Smooth muscle cell of trachea (primary cell): Measurements from ENCODE around the gene NPIPB13. TPM values are rescaled to one million over a fixed set of nuclear protein-coding genes. Genes with fewer than 3 reads are reported as not detected.

Source experiments
- total RNA-seq: library from RNA; depleted of rRNA; stranded (reverse); fragments of >200 nt; gene quantifications from 2 replicates; pipeline ENCODE4 v1.2.1, GENCODE V29; 2014

Gene NPIPB13
- 0.15 and 2.0 TPM in 2 replicates for total RNA-seq

GRCh38 chr16:30248379-30248778, at the start of gene NPIPB13:
Gene NPIPB13 (minus strand): TSS chr16:30248479. CDS start chr16:30245573, 2,906 bp downstream.

GRCh38 chr16:30199049-30199448, 49.2 kb downstream of the NPIPB13 start, which contains the start of gene SULT1A3:
Gene SULT1A3 (plus strand): TSS chr16:30199255. CDS start chr16:30200729, 1,474 bp downstream.

Other genes starting within 250 kb of the NPIPB13 start
- 1.2 TPM in 1 of 2 replicates, not detected in the other for gene DOC2A, start 237.5 kb downstream of the NPIPB13 start, total RNA-seq
- gene C16orf92, start 225.3 kb downstream of the NPIPB13 start, total RNA-seq, result not detected in 2 replicates
- not detected in 2 replicates for gene TLCD3B, start 217.2 kb downstream of the NPIPB13 start, total RNA-seq
- 770 and 1,149 TPM in 2 replicates for gene ALDOA, start 182.7 kb downstream of the NPIPB13 start, total RNA-seq
- gene PPP4C, start 172.5 kb downstream of the NPIPB13 start, total RNA-seq, result 201 and 205 TPM in 2 replicates
- under 0.01 and 0.33 TPM in 2 replicates for gene TBX6, start 156.6 kb downstream of the NPIPB13 start, total RNA-seq
- 9.9 and 25.8 TPM in 2 replicates for gene YPEL3, start 152.3 kb downstream of the NPIPB13 start, total RNA-seq
- gene GDPD3, start 134.9 kb downstream of the NPIPB13 start, total RNA-seq, result 1.6 and 2.6 TPM in 2 replicates
- gene MAPK3, start 125.3 kb downstream of the NPIPB13 start, total RNA-seq, result 40.4 and 108 TPM in 2 replicates
- 0.50 and 2.6 TPM in 2 replicates for gene CORO1A, start 64.9 kb downstream of the NPIPB13 start, total RNA-seq
- gene BOLA2B, start 54.8 kb downstream of the NPIPB13 start, total RNA-seq, result 14.9 and 139 TPM in 2 replicates
- gene SLX1A, start 54.6 kb downstream of the NPIPB13 start, total RNA-seq, result 35.9 and 55.4 TPM in 2 replicates
- 5.2 and 8.6 TPM in 2 replicates for gene SULT1A3, start 49.2 kb downstream of the NPIPB13 start, total RNA-seq
- 39.0 and 42.6 TPM in 2 replicates for gene CD2BP2, start 106.8 kb upstream of the NPIPB13 start, total RNA-seq
- gene TBC1D10B, start 122.0 kb upstream of the NPIPB13 start, total RNA-seq, result 41.5 and 49.0 TPM in 2 replicates
- gene MYL11, start 126.3 kb upstream of the NPIPB13 start, total RNA-seq, result not detected in 2 replicates
- 0.50 TPM in 1 of 2 replicates, not detected in the other for gene SEPTIN1, start 134.1 kb upstream of the NPIPB13 start, total RNA-seq
- 5.4 and 8.3 TPM in 2 replicates for gene ZNF48, start 146.9 kb upstream of the NPIPB13 start, total RNA-seq
- gene ZNF771, start 159.1 kb upstream of the NPIPB13 start, total RNA-seq, result 15.6 and 20.5 TPM in 2 replicates
- 7.9 and 16.9 TPM in 2 replicates for gene DCTPP1, start 181.6 kb upstream of the NPIPB13 start, total RNA-seq
- 14.0 and 14.7 TPM in 2 replicates for gene SEPHS2, start 197.4 kb upstream of the NPIPB13 start, total RNA-seq
- under 0.01 TPM in 1 of 2 replicates, not detected in the other for gene ITGAL, start 224.3 kb upstream of the NPIPB13 start, total RNA-seq